Measurements from ENCODE around the gene FBXL3.
A peak's percentile ranks its signal among the peaks of the same experiment; 100 is the strongest.

The FBXL3 gene

DNA sequence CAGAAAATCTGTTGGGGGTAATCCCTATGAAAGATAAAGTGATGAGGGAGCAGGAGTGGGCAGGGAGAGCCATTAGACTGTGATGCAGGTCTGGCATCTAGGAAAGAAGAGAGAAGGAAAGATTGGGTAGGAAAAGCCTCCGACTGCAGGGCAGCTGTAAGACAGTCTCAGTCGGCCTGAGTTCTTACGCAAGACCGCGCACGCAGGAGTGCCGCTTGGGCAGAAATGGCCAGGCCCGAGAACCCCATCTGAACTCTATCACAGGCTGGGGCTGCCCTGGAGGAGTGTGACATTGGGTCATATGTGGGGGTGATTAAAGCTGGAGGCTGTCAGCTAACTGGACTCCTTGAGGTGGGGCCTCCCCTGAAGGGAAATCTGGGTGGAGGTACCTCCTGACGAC is 13.9 kb upstream of the FBXL3 start:
- no peak for DNase-seq (ENCODE audit: low read depth)
- TF ChIP-seq, protein P1, sequence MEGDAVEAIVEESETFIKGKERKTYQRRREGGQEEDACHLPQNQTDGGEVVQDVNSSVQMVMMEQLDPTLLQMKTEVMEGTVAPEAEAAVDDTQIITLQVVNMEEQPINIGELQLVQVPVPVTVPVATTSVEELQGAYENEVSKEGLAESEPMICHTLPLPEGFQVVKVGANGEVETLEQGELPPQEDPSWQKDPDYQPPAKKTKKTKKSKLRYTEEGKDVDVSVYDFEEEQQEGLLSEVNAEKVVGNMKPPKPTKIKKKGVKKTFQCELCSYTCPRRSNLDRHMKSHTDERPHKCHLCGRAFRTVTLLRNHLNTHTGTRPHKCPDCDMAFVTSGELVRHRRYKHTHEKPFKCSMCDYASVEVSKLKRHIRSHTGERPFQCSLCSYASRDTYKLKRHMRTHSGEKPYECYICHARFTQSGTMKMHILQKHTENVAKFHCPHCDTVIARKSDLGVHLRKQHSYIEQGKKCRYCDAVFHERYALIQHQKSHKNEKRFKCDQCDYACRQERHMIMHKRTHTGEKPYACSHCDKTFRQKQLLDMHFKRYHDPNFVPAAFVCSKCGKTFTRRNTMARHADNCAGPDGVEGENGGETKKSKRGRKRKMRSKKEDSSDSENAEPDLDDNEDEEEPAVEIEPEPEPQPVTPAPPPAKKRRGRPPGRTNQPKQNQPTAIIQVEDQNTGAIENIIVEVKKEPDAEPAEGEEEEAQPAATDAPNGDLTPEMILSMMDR (conservative IDR thresholded peaks at IDR 0.05; ENCODE audit: control insufficient read depth, insufficient read depth, low read depth, low read length), result no peak
- no peak overlapping the region for H3K4me3 ChIP-seq (ENCODE audit: control insufficient read depth, low read depth, low read length)

DNA sequence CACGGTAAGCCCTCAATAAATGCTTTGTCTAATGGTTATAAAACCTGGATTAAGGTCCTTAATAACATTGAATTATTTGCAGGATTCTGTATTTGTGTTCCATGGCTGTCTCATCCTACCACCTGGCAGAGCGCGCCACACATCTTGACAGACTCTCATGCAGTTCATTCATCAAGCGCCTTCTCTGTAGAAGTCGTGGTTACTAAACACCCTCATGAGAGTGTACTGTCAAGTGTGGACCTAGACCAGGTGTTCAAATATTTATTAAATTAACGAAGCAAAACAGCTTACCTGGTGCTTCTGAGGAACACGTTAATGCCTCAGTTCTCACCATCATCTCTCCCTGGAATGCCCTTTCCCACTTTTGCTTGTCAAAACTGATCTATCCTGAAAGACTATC is 13.1 kb upstream of the FBXL3 start:
- TF ChIP-seq, protein P1 (conservative IDR thresholded peaks at IDR 0.05; ENCODE audit: control insufficient read depth, insufficient read depth, low read depth, low read length), result no peak
- no peak for DNase-seq (ENCODE audit: low read depth)
- H3K4me3 ChIP-seq (ENCODE audit: control insufficient read depth, low read depth, low read length), result no peak overlapping the region

DNA sequence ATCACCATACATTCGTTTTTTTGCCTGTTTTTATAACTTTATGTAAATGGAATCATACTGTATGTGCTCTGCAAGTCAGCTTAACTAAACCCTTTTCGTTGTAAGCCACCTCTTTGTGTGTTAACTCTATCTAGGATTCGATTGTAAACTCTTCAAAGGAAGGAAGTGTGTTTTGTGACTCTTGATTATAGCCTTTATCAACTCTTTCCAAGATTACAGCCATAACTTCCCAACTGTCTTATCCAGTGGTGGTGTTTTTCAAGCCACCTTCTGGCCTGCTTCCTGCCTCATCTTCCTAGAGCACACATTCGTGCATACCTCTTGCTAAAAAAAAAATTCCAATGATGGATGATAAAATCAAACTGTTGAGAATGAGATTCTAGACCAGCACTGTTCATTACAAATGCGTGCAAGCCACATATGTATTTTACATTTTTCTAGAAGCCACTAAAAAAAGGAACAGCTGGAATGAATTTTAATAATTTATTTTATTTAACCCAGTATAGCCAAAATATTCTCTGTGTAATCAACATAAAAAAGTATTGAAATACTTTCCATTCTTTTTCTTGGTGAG is 12.0 kb upstream of the FBXL3 start:
- TF ChIP-seq, protein P1 (conservative IDR thresholded peaks at IDR 0.05; ENCODE audit: control insufficient read depth, insufficient read depth, low read depth, low read length), result no peak
- H3K4me3 ChIP-seq (ENCODE audit: control insufficient read depth, low read depth, low read length), result no peak overlapping the region
- no peak for DNase-seq (ENCODE audit: low read depth)

DNA sequence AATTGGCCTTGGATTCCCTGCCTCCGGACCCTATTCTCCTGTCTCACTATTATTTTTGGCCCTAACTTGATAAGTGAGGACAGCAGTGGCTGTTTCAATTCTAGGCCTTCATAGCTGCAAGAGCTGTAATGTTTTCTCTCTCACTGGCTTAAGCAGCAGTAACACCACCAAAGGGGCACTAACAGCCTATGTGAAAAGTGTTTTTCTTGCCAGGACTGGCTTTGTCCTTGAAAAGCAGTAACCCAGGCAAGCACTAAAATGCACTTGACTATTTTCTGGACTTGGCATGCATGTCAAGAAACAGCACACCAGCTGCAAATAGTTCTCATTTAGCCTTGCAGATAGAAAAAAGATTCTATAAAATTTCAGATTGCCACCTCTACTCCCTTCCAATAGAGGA is 9.3 kb upstream of the FBXL3 start:
- DNase-seq (ENCODE audit: low read depth), result no peak
- H3K4me3 ChIP-seq (ENCODE audit: control insufficient read depth, low read depth, low read length), result no peak overlapping the region
- TF ChIP-seq, protein P1 (conservative IDR thresholded peaks at IDR 0.05; ENCODE audit: control insufficient read depth, insufficient read depth, low read depth, low read length), result no peak

DNA sequence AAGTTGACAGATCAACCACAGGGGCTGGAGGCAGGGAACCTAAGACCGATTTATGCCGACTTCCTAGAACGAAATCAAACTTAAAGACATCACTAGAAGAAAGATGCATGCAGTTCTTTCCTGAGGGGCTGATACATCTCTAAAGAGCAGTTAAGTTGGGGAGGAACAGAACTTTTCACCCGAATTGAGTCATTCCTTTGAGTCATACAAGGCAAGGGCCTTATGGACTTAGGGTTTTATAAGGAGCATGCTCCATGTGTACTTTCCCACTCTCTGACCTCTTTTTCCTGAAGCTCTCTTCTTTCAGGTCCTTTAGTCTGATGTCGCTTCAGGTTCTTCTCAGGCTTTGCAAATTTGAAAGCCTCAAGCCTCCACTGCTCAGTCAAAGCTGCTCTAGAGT is 7.9 kb upstream of the FBXL3 start:
- DNase-seq (ENCODE audit: low read depth), result peak; percentile 94
- TF ChIP-seq, protein P1 (conservative IDR thresholded peaks at IDR 0.05; ENCODE audit: control insufficient read depth, insufficient read depth, low read depth, low read length), result no peak
- H3K4me3 ChIP-seq (ENCODE audit: control insufficient read depth, low read depth, low read length), result no peak overlapping the region

DNA sequence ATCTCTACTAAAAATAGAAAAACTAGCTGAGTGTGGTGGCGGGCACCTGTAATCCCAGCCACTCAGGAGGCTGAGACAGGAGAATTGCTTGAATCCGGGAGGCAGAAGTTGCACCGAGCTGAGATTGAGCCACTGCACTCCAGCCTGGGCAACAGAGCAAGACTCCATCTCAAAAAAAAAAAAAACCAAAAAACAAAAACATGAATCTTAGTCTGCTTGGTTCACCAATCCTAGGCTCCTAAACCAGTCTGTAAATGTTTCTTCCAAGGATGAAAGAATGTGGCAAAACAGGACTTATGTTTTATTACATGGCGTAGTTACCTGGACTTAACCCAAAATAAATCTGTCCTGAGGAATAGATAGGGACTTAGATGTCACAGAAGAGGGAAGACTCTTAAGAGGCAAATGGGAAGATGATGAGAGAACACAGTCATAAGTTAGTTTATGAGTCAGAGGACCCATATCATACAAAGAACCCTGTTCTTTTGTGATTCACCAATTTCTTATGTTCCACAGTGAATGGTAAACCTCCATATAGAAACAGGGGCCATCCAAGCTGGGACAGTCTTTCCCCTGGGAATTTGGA is 6.9 kb upstream of the FBXL3 start:
- DNase-seq (ENCODE audit: low read depth), result peak; percentile 77
- TF ChIP-seq, protein P1 (conservative IDR thresholded peaks at IDR 0.05; ENCODE audit: control insufficient read depth, insufficient read depth, low read depth, low read length), result no peak
- H3K4me3 ChIP-seq (ENCODE audit: control insufficient read depth, low read depth, low read length), result no peak overlapping the region

All from fibroblast of mammary gland (primary cell).